ENCODE data around the gene FAM135A. TPM values are rescaled to one million over a fixed set of nuclear protein-coding genes. Genes with fewer than 3 reads are reported as not detected.

The FAM135A gene
- total RNA-seq, 1 experiment from 2014 or later, result 13.6 TPM

- no peak overlapping the region for H3K4me3 ChIP-seq
- H3K9me3 ChIP-seq (replicated peaks), result no peaks in the 10 kb centered on the region
- DNase-seq (ENCODE audit: low read depth in 1 of 2, low spot score in 2 of 2), result no peak
- no peaks in the 10 kb centered on the region for H3K27me3 ChIP-seq (replicated peaks)
- no peaks in the 10 kb centered on the region for H3K36me3 ChIP-seq
- no peaks in the 10 kb centered on the region for H3K4me1 ChIP-seq (replicated peaks)
- no peak overlapping the region for H3K27ac ChIP-seq
Measured at GRCh38 chr6:70508953-70509352, 95.6 kb downstream of the FAM135A start.

GRCh38 chr6:70510600-70510999 lies 97.3 kb downstream of the FAM135A start:
- Histone ChIP-seq H3K9me3 (replicated peaks) (no peaks in the 10 kb centered on the region), H3K36me3 (no peaks in the 10 kb centered on the region), H3K27ac (no peak overlapping the region), H3K4me1 (replicated peaks) (no peaks in the 10 kb centered on the region), H3K27me3 (replicated peaks) (no peaks in the 10 kb centered on the region), H3K4me3 (no peak overlapping the region)
- no peak for DNase-seq (ENCODE audit: low read depth in 1 of 2, low spot score in 2 of 2)

- DNase-seq (ENCODE audit: low read depth in 1 of 2, low spot score in 2 of 2), result no peak
- Histone ChIP-seq H3K36me3 (no peaks in the 10 kb centered on the region), H3K27me3 (replicated peaks) (no peaks in the 10 kb centered on the region), H3K4me3 (no peak overlapping the region), H3K27ac (no peak overlapping the region), H3K9me3 (replicated peaks) (no peaks in the 10 kb centered on the region), H3K4me1 (replicated peaks) (no peaks in the 10 kb centered on the region)
Measured at GRCh38 chr6:70518723-70519122, 105.4 kb downstream of the FAM135A start.

GRCh38 chr6:70520575-70520974 lies 107.3 kb downstream of the FAM135A start:
- Histone ChIP-seq H3K9me3 (replicated peaks) (no peaks in the 10 kb centered on the region), H3K4me1 (replicated peaks) (no peaks in the 10 kb centered on the region), H3K36me3 (no peaks in the 10 kb centered on the region), H3K27ac (no peak overlapping the region), H3K27me3 (replicated peaks) (no peaks in the 10 kb centered on the region), H3K4me3 (no peak overlapping the region)
- DNase-seq (ENCODE audit: low read depth in 1 of 2, low spot score in 2 of 2), result no peak

- no peaks in the 10 kb centered on the region for H3K9me3 ChIP-seq (replicated peaks)
- H3K4me1 ChIP-seq (replicated peaks), result no peaks in the 10 kb centered on the region
- H3K27ac ChIP-seq, result no peak overlapping the region
- no peaks in the 10 kb centered on the region for H3K27me3 ChIP-seq (replicated peaks)
- DNase-seq (ENCODE audit: low read depth in 1 of 2, low spot score in 2 of 2), result no peak
- H3K36me3 ChIP-seq, result no peaks in the 10 kb centered on the region
- H3K4me3 ChIP-seq, result no peak overlapping the region
Measured at GRCh38 chr6:70524721-70525286, 111.5 kb downstream of the FAM135A start.

- Histone ChIP-seq H3K4me3 (no peak overlapping the region), H3K4me1 (replicated peaks) (no peaks in the 10 kb centered on the region), H3K27me3 (replicated peaks) (no peaks in the 10 kb centered on the region), H3K9me3 (replicated peaks) (no peaks in the 10 kb centered on the region), H3K27ac (no peak overlapping the region), H3K36me3 (no peaks in the 10 kb centered on the region)
- no peak for DNase-seq (ENCODE audit: low read depth in 1 of 2, low spot score in 2 of 2)
Measured at GRCh38 chr6:70527071-70527737, 113.9 kb downstream of the FAM135A start.

- no peaks in the 10 kb centered on the region for H3K27me3 ChIP-seq (replicated peaks)
- no peak for DNase-seq (ENCODE audit: low read depth in 1 of 2, low spot score in 2 of 2)
- no peak overlapping the region for H3K27ac ChIP-seq
- no peaks in the 10 kb centered on the region for H3K9me3 ChIP-seq (replicated peaks)
- no peaks in the 10 kb centered on the region for H3K4me1 ChIP-seq (replicated peaks)
- no peak overlapping the region for H3K4me3 ChIP-seq
- no peaks in the 10 kb centered on the region for H3K36me3 ChIP-seq
Measured at GRCh38 chr6:70530023-70530422, 116.7 kb downstream of the FAM135A start.

- Histone ChIP-seq H3K4me1 (replicated peaks) (no peaks in the 10 kb centered on the region), H3K27ac (no peak overlapping the region), H3K27me3 (replicated peaks) (no peaks in the 10 kb centered on the region), H3K9me3 (replicated peaks) (no peaks in the 10 kb centered on the region), H3K4me3 (no peak overlapping the region), H3K36me3 (peaks cover 3% of the 10 kb centered on the region; the same call in 1 of the 2 replicates)
- DNase-seq (ENCODE audit: low read depth in 1 of 2, low spot score in 2 of 2), result no peak
Measured at GRCh38 chr6:70531133-70531532, 117.8 kb downstream of the FAM135A start.

GRCh38 chr6:70537266-70537665 lies 124.0 kb downstream of the FAM135A start:
- Histone ChIP-seq H3K9me3 (replicated peaks) (no peaks in the 10 kb centered on the region), H3K27ac (no peak overlapping the region), H3K4me1 (replicated peaks) (no peaks in the 10 kb centered on the region), H3K4me3 (no peak overlapping the region), H3K27me3 (replicated peaks) (no peaks in the 10 kb centered on the region), H3K36me3 (peaks cover 3% of the 10 kb centered on the region; the same call in 1 of the 2 replicates)
- no peak for DNase-seq (ENCODE audit: low read depth in 1 of 2, low spot score in 2 of 2)

- Histone ChIP-seq H3K4me1 (replicated peaks) (no peaks in the 10 kb centered on the region), H3K36me3 (peaks cover 3% of the 10 kb centered on the region; the same call in 1 of the 2 replicates), H3K27me3 (replicated peaks) (no peaks in the 10 kb centered on the region), H3K27ac (no peak overlapping the region), H3K4me3 (no peak overlapping the region), H3K9me3 (replicated peaks) (no peaks in the 10 kb centered on the region)
- no peak for DNase-seq (ENCODE audit: low read depth in 1 of 2, low spot score in 2 of 2)
Measured at GRCh38 chr6:70538376-70538775, 125.1 kb downstream of the FAM135A start.

- Histone ChIP-seq H3K9me3 (replicated peaks) (no peaks in the 10 kb centered on the region), H3K4me3 (no peak overlapping the region), H3K36me3 (no peaks in the 10 kb centered on the region), H3K27me3 (replicated peaks) (no peaks in the 10 kb centered on the region), H3K4me1 (replicated peaks) (no peaks in the 10 kb centered on the region), H3K27ac (no peak overlapping the region)
- DNase-seq (ENCODE audit: low read depth in 1 of 2, low spot score in 2 of 2), result no peak
Measured at GRCh38 chr6:70547313-70547712, 134.0 kb downstream of the FAM135A start.

GRCh38 chr6:70547905-70548304 lies 134.6 kb downstream of the FAM135A start:
- H3K9me3 ChIP-seq (replicated peaks), result no peaks in the 10 kb centered on the region
- H3K27ac ChIP-seq, result no peak overlapping the region
- no peaks in the 10 kb centered on the region for H3K36me3 ChIP-seq
- no peak for DNase-seq (ENCODE audit: low read depth in 1 of 2, low spot score in 2 of 2)
- no peaks in the 10 kb centered on the region for H3K4me1 ChIP-seq (replicated peaks)
- no peak overlapping the region for H3K4me3 ChIP-seq
- no peaks in the 10 kb centered on the region for H3K27me3 ChIP-seq (replicated peaks)

- no peak for DNase-seq (ENCODE audit: low read depth in 1 of 2, low spot score in 2 of 2)
- H3K36me3 ChIP-seq, result no peaks in the 10 kb centered on the region
- no peaks in the 10 kb centered on the region for H3K27me3 ChIP-seq (replicated peaks)
- H3K27ac ChIP-seq, result no peak overlapping the region
- no peak overlapping the region for H3K4me3 ChIP-seq
- no peaks in the 10 kb centered on the region for H3K4me1 ChIP-seq (replicated peaks)
- no peaks in the 10 kb centered on the region for H3K9me3 ChIP-seq (replicated peaks)
Measured at GRCh38 chr6:70549327-70549726, 136.0 kb downstream of the FAM135A start.

- Histone ChIP-seq H3K27ac (no peak overlapping the region), H3K36me3 (no peaks in the 10 kb centered on the region), H3K27me3 (replicated peaks) (no peaks in the 10 kb centered on the region), H3K4me3 (no peak overlapping the region), H3K9me3 (replicated peaks) (no peaks in the 10 kb centered on the region), H3K4me1 (replicated peaks) (no peaks in the 10 kb centered on the region)
- no peak for DNase-seq (ENCODE audit: low read depth in 1 of 2, low spot score in 2 of 2)
Measured at GRCh38 chr6:70551566-70551965, 138.3 kb downstream of the FAM135A start.

Measured in SJSA1 (cell line).